ENCODE measurements around the gene ATP6V1B1.

The ATP6V1B1 gene

DNA sequence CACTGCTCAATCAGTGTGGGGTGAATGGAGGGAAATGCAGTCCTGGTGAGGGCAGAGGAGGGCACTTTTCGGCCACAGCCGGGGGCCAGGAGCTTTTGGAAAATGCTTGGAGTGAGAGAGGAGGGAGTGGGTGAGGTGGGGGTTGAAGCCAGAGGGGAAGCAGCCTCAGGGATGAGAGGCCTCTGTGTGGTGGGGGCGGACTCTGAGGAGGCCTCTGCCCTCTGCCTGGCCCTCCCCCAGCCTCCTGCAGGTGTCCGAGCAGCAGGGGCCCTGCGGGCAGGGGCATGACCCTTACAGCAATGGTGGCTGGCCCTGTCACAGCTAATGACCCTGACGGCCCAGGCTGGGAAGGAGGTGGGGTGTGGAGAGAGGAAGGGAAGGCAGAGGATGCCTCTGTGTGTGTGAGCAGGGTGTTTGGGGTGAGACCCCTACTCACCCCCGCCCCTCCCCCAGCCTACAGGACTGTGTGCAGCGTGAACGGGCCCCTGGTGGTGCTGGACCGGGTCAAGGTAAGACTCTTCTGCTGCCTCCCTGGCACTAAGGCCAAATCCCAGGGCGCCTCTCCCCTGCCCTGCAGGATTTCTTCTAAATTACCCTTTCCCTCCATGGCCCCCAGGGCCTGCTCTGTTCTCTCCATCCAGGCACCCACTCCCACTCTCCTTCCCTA, 7.6 kb downstream of the ATP6V1B1 start:
- DNase-seq (ENCODE audit: low read depth in 2 of 2, low spot score in 1 of 2): no peak

DNA sequence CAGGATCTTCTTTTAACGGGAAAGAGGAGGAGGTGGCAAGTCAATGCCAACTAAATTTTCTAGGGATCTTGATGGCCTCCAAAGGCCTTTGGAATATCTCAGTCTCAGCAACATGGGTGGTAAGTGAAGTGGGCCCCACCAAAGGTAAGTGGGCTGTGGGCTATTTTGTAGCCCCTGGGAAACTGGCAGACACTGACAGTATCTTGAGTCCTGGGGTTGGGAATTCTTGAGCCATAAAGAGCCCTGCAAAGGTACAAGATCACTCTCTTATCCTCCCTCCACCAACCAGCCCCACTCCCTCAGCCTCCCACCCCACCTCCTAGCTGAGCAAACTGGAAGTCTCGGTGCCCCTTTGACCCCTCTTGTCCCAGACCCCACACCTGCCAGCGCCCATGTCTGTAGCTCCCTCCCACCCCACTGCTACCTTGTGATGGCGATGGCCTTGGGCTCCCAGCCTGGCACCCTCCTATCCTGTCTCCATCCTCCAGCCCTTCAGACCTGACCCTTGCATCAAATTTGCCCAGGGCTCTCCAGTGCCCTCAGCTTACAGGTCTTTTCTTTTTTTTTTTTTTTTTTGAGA, 8.5 kb downstream of the ATP6V1B1 start:
- no peak for DNase-seq (ENCODE audit: low read depth in 2 of 2, low spot score in 1 of 2)

DNA sequence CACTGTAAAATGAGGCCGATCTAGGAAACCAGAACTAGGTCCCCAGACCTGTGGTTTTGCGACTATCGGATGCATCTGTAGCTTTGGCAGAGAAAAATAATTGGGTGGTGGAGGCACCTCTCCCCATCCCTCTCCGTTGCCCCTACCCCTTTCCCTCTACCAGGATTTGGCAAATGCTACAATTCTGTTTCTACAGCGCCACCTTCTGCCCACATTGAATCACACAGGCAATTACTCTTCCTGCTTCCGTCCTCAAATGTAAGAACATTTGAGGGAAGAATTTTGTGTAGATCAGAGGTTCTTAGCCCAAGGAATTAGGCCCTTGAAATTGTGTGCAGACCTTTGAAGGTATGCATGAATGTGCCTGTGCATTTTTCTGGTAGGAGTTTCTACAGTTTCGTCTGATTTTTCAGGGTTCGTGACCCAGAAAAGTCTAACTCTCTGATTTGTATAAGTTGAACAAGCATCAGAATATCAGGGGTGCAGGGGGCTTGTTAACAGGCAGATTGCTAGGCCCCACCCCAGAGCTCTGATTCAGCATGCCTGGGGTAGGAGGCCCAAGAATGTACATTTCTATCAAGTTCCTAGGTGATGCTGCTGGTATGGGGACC, 11.2 kb downstream of the ATP6V1B1 start:
- peak in 1 of 2 donors; percentile 11 for DNase-seq (ENCODE audit: low read depth in 2 of 2, low spot score in 1 of 2)

DNA sequence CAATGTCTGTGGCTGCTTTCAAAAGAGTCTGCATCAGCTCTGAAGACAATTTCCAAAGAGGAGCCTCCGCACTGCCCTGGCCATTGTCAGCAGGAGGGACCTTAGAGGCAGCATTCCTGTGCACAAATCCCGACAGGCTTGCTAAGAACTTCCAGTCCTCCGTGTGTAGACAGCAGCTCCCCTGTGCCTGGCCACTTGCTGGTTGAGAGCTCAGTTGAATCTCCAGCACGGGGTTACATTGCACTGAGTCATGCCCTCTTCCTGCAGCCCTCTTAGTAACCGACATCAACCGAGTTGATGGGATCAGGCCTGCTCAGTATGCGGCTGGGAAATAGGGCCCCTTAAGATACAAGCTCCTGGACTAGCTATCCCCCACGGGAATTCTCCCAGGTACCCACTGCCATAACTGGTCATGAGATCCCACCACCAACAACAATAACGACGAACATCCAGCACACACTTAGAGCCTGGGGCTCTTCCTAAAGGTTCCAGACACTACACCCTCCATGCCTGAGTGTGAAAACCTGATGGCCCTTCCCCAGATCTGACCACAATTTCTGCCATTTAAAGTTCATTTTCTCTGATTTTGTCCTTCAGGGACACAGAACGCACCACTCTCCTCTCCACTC, 12.0 kb downstream of the ATP6V1B1 start:
- no peak for DNase-seq (ENCODE audit: low read depth in 2 of 2, low spot score in 1 of 2)

DNA sequence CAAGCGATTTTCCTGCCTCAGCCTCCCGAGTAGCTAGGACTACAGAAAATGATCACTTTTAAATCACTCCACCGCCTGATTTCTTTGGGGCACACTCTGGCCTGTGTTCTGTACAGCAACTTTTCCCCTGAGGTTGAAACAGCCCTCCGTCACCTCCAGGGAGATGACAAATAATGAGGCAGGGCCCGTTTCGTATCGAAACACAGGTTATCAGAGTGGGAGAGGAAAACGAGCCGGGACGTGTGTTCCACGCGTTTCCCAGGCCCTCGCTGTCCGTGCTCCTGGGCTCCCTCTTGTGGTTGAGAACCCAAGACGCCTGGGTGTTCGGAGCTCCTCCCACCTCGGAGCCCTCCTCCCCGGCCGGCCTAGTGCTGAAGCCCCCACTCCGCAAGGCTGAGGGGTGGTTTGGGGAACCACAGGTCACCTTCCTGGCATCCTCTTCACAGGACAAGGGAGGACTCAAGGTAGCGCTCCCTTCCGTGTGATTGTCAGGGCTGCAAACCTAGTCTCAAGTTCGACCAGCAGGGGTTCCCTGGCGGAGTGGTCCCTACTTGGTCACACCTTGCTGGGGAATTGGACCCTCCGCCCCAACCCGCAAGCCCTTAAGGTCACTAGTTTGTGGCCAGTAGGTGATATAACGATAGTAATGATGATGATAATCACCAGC, 12.8 kb downstream of the ATP6V1B1 start:
- peak; percentile 47 to 56 for DNase-seq (ENCODE audit: low read depth in 2 of 2, low spot score in 1 of 2)

DNA sequence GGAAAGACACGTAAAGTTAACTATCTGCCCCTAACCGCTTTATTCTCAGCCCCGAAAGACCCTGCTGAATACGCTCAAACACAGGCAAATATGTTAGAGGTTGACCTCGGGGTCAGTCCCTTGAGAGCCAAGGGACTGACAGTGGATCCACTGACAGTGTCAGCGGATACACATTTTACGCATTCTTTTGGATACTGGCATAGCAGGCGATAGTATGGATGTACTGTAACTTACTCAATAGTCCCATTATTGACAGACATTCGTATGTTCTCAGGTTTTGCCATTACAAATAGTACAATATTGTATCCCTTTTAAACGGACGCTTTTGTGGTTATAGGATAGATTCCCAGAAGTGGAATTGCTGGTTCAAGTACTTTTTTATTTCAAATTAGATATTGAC, 13.4 kb downstream of the ATP6V1B1 start:
- no peak for DNase-seq (ENCODE audit: low read depth in 2 of 2, low spot score in 1 of 2)

DNA sequence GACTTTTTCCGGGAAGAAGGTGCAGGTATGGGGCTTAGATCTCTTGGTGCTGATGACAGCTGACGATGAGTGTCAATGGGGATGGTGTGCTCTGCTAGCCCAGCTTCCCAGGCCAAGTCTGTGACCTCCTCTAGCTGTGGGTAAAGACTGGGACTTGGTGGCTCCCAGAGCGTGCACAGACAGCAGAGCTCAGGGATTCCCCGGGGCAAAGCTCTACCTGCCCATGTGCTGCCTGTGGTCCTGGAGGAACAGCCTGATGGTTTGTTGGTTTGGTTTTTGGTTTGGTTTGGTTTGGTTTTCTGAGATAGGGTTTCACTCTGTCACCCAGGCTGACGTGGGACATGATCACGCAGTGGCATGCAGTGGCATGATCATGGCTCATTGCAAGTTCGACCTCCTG, 19.2 kb downstream of the ATP6V1B1 start:
- no peak for DNase-seq (ENCODE audit: low read depth in 2 of 2, low spot score in 1 of 2)

DNA sequence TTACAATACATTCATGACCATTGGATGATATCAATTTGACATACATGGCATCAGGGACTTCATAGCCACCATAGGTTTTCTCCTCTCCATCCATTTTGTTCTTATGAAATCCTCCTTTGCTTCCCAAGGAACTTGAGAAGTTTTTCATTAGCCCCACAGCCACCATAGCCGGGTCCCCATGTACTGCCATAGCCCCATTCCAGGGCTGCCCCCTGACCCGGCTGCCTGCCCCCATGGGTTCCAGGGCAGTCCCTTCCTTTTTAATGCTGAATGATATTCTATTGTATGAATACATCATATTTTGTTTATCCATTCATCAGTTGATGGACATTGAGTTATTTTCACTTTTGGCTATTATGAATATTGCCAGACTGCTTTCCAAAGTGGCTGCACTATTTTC, 20.4 kb downstream of the ATP6V1B1 start:
- DNase-seq (ENCODE audit: low read depth in 2 of 2, low spot score in 1 of 2): no peak

DNA sequence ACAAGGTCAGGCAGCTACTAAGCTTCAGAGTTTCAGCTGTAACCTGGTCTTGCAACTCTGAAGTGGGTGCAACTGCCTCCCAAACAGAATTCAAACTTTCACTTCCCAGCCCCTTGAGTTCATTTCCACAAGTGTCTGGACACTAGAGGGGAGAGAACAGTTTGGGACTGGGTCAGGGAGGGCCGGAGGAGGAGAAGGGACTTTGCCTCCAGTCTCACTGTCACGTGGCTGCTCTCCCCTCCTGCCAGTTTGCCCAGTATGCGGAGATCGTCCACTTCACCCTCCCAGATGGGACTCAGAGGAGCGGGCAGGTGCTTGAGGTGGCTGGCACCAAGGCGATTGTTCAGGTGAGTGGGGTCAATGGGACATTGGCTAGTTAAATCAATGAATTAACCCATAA, 22.1 kb downstream of the ATP6V1B1 start:
- DNase-seq (ENCODE audit: low read depth in 2 of 2, low spot score in 1 of 2): no peak

DNA sequence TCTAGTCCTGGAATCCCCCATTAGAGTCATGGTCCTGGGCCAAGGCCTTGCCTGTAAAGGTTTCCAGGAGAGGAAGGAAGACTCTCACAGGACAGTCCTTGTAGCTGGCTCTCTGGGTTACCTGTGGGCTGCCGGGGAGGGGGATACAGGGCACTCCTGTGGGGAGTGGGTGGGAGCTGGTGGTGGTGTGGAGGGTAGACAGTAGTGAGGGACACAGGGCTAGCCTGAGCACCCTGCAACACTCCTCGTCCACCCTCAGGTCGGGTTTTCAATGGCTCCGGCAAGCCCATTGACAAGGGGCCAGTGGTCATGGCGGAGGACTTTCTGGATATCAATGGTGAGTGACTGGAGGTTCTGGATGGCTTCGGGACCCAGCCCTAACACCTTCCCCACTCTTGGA, 23.1 kb downstream of the ATP6V1B1 start:
- DNase-seq (ENCODE audit: low read depth in 2 of 2, low spot score in 1 of 2): no peak

DNA sequence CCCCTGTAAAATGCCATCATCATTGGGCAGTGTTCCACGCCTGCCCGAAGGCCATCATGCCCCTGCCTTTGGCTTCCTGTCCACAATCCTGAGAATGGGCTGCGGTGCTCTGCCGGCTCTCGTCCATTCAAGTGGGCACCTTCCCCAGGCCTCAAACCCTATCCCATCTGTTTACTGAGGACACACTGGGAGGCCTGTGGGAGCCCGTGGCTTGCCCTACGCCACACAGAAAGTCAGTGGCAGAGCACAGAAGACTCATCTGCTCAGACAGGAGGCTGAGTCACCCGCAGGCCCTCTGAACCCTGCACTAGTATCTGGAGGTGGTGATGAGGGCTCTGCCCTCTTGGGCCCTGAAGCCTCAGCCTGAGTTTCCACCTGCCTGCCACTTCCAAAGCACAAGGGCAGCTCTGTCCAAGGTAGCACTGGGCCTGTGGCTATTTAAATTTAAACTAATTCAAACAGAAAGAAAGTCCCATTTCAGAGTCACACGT, 23.6 kb downstream of the ATP6V1B1 start:
- no peak for DNase-seq (ENCODE audit: low read depth in 2 of 2, low spot score in 1 of 2)

DNA sequence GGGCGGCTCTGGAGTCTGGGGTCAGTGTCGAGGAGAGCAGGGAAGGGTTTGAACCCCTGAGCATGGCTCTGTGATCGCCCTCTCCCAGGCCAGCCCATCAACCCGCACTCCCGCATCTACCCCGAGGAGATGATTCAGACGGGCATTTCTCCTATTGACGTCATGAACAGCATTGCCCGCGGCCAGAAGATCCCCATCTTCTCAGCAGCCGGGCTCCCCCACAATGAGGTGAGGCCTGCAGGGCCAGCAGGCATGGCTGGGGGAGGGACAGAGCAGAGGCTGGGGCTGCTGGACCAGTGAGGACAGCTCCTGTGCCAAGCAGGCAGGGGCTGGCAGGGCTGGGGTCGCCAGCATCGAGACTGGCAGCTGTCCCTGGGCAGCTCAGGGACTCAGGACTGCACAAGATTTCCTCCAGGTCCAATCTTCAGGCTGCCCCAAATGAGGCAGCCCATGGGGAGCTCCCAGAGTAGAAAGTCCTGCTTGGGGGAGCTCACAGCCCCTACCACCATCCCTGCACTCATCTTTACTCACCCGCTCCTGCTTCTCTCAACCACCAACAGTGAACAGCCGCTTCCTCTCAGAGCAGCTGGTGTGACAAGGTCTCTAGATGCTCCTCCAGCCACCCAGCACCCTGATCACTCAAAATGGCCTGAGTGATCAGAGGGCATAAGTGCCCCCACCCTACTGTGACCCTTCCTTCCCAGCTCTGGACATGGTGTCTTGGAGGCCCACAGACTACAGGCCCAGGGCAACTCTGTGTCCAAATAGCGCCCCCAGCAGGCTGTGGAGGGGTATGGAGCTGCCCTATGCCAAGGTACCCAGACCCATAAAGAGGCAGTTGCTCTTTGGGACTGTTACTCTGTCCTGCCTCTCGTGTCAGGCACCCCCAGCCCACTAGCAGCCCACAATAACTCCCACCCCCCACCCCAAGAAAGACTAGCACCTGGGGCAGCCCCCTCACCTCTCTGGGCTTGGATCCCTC, 24.4 kb downstream of the ATP6V1B1 start:
- no peak for DNase-seq (ENCODE audit: low read depth in 2 of 2, low spot score in 1 of 2)

DNA sequence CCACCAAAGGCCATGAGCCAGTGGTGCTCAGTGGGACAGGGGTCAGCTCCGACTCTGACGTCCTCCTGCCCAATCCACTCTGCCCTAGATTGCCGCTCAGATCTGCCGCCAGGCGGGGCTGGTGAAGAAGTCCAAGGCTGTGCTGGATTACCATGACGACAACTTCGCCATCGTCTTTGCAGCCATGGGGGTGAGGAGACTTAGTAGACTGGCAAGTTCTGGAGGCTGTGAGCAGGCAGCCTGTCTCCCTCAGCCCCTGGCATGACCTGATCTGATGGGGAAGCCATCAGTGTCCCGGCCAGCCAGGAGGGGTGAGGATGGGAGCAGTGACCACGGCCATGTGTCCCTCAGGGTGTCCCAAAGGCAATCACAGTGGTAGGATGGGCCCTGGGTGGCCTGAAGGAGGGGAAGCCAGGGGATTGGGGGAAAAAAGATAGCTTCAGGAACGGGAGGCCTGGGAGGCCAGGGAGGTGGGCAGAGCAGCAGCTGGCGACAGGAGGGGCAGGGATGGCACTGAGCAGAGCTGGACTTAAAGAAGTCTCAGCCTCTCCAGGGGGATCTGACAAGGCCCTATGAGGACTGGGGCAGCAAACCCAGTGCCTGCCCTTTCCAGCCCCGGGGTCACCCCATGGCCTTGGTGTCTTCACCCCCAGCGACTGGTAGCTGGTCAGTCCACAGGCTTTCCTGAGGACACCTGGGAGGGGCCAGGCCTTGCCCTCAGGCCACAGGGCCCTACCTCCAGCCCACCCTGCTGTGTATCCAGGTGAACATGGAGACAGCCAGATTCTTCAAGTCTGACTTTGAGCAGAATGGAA, 25.3 kb downstream of the ATP6V1B1 start:
- DNase-seq (ENCODE audit: low read depth in 2 of 2, low spot score in 1 of 2): no peak

DNA sequence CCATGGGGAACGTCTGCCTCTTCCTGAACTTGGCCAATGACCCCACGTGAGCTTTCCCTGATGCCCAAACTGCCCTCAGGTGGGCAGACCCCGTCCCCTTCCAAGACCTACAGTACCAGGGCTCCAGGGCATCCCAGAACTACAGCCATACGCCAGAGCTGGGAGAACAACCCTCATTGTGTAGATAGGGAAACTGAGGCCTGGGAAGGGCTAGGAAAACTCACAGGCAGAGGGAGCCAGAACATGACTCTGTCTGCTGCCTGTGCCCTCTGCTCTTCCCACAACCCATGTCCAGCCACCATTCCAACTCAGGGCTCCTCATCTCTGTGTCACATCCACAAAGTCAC, 25.9 kb downstream of the ATP6V1B1 start:
- no peak for DNase-seq (ENCODE audit: low read depth in 2 of 2, low spot score in 1 of 2)

DNA sequence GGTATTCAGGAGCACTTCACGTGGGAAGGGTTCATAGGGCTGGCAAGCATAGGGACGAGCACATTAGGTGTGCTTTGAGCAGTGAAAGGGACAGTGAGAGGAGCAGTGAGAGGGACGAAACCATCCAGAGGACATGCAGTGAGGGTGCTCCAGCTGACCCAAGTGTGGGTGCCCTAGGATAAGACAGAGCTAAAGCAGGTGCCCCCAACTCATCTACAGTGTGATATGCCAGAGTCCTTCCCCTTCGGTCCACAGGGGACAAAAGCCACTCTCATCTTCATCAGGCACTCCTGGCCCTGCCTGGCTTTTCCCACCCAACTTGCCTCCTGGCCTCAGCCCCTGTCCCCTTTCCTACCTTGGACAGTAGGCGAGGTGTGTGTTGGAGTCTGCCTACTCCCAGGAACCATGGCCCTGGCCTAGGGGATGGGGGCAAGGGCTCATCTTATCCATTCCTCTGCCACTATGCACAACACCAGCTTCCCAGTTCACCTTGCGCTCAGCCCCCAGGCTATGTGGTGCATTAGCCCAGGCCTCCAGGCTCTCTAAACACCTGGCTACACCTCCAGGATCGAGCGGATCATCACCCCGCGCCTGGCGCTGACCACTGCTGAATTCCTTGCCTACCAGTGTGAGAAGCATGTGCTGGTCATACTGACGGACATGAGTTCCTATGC, 26.6 kb downstream of the ATP6V1B1 start:
- DNase-seq (ENCODE audit: low read depth in 2 of 2, low spot score in 1 of 2): no peak

DNA sequence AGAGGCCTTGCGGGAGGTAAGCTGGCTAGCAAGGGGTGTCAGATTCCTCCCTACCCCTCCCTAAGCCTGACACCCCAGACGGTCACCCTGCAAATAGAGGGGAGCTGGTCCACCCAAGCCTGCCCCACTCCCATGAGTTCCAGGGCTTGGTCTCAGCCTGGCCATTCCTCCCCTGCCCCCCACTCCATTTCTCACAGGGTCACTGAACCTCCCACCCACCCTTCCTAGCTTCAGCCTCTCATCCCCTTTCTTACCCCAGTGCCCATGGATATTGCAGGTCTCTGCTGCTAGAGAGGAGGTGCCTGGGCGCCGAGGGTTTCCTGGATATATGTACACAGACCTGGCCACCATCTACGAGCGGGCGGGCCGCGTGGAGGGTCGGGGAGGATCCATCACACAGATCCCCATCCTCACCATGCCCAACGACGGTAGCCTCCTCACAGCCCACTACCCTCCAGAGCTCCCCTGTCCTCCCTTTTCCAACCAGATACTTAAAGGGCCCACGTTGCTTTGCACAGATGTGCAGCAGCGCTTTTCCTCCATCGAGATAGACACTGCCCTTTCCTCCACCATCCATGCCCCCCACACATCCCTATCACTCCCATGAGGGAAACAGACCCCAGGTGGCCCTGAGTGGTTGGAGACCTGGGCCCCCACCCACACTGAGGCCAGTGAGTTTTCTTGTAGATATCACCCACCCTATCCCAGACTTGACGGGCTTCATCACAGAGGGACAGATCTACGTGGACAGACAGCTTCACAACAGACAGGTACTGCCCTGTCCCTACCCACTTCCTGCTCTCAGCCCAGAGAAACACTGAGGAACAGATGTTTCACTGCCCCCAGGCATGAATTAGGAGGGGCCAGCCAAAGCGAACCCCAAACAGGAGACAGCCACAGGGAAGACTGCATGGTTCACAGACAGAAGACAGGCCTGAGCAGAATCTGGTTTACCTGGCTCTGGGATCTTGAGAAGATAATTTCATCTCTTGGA, 27.5 kb downstream of the ATP6V1B1 start:
- no peak for DNase-seq (ENCODE audit: low read depth in 2 of 2, low spot score in 1 of 2)

DNA sequence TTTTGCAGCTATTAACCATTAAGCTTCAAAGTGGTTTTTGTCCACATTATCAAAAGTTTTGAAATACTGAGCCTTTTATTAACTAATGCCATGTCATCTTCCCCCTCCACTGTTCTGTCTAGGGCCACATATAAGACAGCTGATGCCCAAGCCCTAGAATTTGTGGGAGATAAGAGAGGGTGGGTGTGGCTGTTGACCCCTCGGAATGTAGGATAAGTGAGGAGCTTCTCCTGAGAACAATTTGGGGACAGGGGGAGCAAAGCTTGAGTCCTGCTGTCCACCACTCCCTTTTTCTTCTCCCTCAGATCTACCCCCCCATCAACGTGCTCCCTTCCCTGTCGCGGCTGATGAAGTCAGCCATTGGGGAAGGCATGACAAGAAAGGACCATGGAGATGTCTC, 28.4 kb downstream of the ATP6V1B1 start:
- DNase-seq (ENCODE audit: low read depth in 2 of 2, low spot score in 1 of 2): no peak
